ENCODE data around the gene CIITA. TPM values are rescaled to one million over a fixed set of nuclear protein-coding genes. Genes with fewer than 3 reads are reported as not detected.

The CIITA gene
- polyA plus RNA-seq, 1 donor (not counting 4 experiments of a cell fraction or from before 2014, with no cell fraction given): 0.05 TPM

- DNase-seq (ENCODE audit: low read depth, low spot score) (no peak), FAIRE-seq (no peak)
- H3K4me2 ChIP-seq (ENCODE audit: control insufficient read depth, extremely low read depth, insufficient read depth, low read depth, low read length): no peak overlapping the region
- no peaks in the 10 kb centered on the region for H3K27me3 ChIP-seq (ENCODE audit: control insufficient read depth, extremely low read depth, insufficient read depth, low read length)
- H3K36me3 ChIP-seq (ENCODE audit: control insufficient read depth in 2 of 2, extremely low read depth in 1 of 2, insufficient read depth in 2 of 2, low read length in 2 of 2): peaks cover 9 to 15% of the 10 kb centered on the region in 2 experiments
- H4K20me1 ChIP-seq (ENCODE audit: control insufficient read depth, extremely low read depth, insufficient read depth, low read length): no peaks in the 10 kb centered on the region
- H3K4me3 ChIP-seq (ENCODE audit: control insufficient read depth in 2 of 3, extremely low read depth in 1 of 3, insufficient read depth in 2 of 3, low read depth in 1 of 3, low read length in 3 of 3): no peak overlapping the region
- dilution Hi-C loops (cut with MboI; ENCODE audit: extremely low pct_ligation_motif_present, low sequenced_read_pairs): no loop called here
- no peaks in the 10 kb centered on the region for H3K9me3 ChIP-seq (ENCODE audit: control insufficient read depth, low read depth, low read length)
- no peak overlapping the region for H3K27ac ChIP-seq (ENCODE audit: control insufficient read depth, insufficient read depth, low read length)
- peaks cover 21% of the 10 kb centered on the region for H3K4me1 ChIP-seq (ENCODE audit: control insufficient read depth, extremely low read depth, insufficient read depth, low read length)
- H3K79me2 ChIP-seq (ENCODE audit: control insufficient read depth, insufficient read depth, low read length): no peaks in the 10 kb centered on the region
- no peak for TF ChIP-seq EZH2 (IDR thresholded peaks at IDR 0.05; ENCODE audit: low read length)
- no peak for TF ChIP-seq CTCF (optimal IDR thresholded peaks at IDR 0.05 in 1 of 3, IDR thresholded peaks at IDR 0.05 in 1 of 3, conservative IDR thresholded peaks at IDR 0.05 in 1 of 3; ENCODE audit: extremely low read depth in 1 of 3, insufficient read depth in 2 of 3, low read length in 3 of 3)
- H2AFZ ChIP-seq (ENCODE audit: control insufficient read depth, low read length): no peak overlapping the region
- no peaks in the 10 kb centered on the region for H3K9me1 ChIP-seq (ENCODE audit: control insufficient read depth, extremely low read depth, insufficient read depth, low read length)
- H3K9ac ChIP-seq (ENCODE audit: control insufficient read depth, extremely low read depth, insufficient read depth, low read length): no peak overlapping the region
Observed at GRCh38 chr16:10976634-10977033, 99.6 kb downstream of the CIITA start.

DNA sequence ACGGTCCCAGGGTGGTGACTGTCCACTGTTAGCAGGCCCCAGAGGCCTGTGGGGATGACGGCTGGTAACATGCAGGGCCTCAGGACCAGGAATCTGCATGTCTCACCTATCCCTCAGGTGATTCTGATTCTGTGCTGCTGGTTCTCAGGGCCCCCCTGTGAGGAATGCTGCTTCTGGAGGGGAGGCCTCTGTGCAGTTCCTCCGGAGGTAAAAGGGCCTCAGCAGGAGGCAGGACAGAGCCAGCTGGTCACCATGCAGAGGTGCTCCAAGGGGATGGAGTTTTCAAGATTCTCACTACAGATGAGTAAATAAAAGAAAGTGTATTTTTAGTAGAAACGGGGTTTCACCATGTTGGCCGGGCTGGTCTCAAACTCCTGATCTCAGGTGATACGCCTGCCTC, 101.1 kb downstream of the CIITA start:
- no peak overlapping the region for H2AFZ ChIP-seq (ENCODE audit: control insufficient read depth, low read length)

More for the DNA sequence above, 101.1 kb downstream of the CIITA start:
- FAIRE-seq (no peak), DNase-seq (ENCODE audit: low read depth, low spot score) (no peak)
- Histone ChIP-seq H3K9me3 (ENCODE audit: control insufficient read depth, low read depth, low read length) (no peaks in the 10 kb centered on the region), H3K27ac (ENCODE audit: control insufficient read depth, insufficient read depth, low read length) (no peak overlapping the region), H3K36me3 (ENCODE audit: control insufficient read depth in 2 of 2, extremely low read depth in 1 of 2, insufficient read depth in 2 of 2, low read length in 2 of 2) (peaks cover 5 to 13% of the 10 kb centered on the region in 2 experiments), H3K4me1 (ENCODE audit: control insufficient read depth, extremely low read depth, insufficient read depth, low read length) (peaks cover 20% of the 10 kb centered on the region), H3K4me3 (ENCODE audit: control insufficient read depth in 2 of 3, extremely low read depth in 1 of 3, insufficient read depth in 2 of 3, low read depth in 1 of 3, low read length in 3 of 3) (no peak overlapping the region), H4K20me1 (ENCODE audit: control insufficient read depth, extremely low read depth, insufficient read depth, low read length) (no peaks in the 10 kb centered on the region), H3K79me2 (ENCODE audit: control insufficient read depth, insufficient read depth, low read length) (no peaks in the 10 kb centered on the region), H3K9ac (ENCODE audit: control insufficient read depth, extremely low read depth, insufficient read depth, low read length) (no peak overlapping the region), H3K27me3 (ENCODE audit: control insufficient read depth, extremely low read depth, insufficient read depth, low read length) (no peaks in the 10 kb centered on the region), H3K9me1 (ENCODE audit: control insufficient read depth, extremely low read depth, insufficient read depth, low read length) (no peaks in the 10 kb centered on the region), H3K4me2 (ENCODE audit: control insufficient read depth, extremely low read depth, insufficient read depth, low read depth, low read length) (no peak overlapping the region)
- TF ChIP-seq EZH2 (IDR thresholded peaks at IDR 0.05; ENCODE audit: low read length) (no peak), CTCF (optimal IDR thresholded peaks at IDR 0.05 in 1 of 3, IDR thresholded peaks at IDR 0.05 in 1 of 3, conservative IDR thresholded peaks at IDR 0.05 in 1 of 3; ENCODE audit: extremely low read depth in 1 of 3, insufficient read depth in 2 of 3, low read length in 3 of 3) (no peak)
- dilution Hi-C loops (cut with MboI; ENCODE audit: extremely low pct_ligation_motif_present, low sequenced_read_pairs): no loop called here

All from keratinocyte (primary cell).